HepG2 (cell line): ENCODE measurements around the gene CGB5. TPM values are rescaled to one million over a fixed set of nuclear protein-coding genes. Genes with fewer than 3 reads are reported as not detected.
A peak's percentile ranks its signal among the peaks of the same experiment; 100 is the strongest.

Experiments
- BHLHE40 ChIP-seq: IDR thresholded peaks from 2 replicates; pipeline ENCODE4 v1.6.1; 2011; ENCODE audit warnings: low read length, improper control_type of control experiment
- FOXM1 ChIP-seq: sonication (generic); formaldehyde crosslinking; IDR thresholded peaks from 2 replicates; pipeline ENCODE4 v1.5.0; 2020; ENCODE audit warnings: missing genetic modification reagents
- KAT7 ChIP-seq: IDR thresholded peaks from 2 replicates; pipeline ENCODE4 v1.6.1; 2018; ENCODE audit warnings: borderline replicate concordance, missing compliant biosample characterization
- KAT8 ChIP-seq: IDR thresholded peaks from 2 replicates; pipeline ENCODE4 v1.6.1; 2016; ENCODE audit warnings: missing genetic modification reagents, missing compliant biosample characterization
- MBD4 ChIP-seq: IDR thresholded peaks from 2 replicates; pipeline ENCODE4 v1.6.1; 2012; ENCODE audit warnings: low read length, inconsistent platforms, borderline replicate concordance
- MED8 ChIP-seq: sonication (generic); formaldehyde crosslinking; IDR thresholded peaks from 2 replicates; pipeline ENCODE4 v1.8.1; 2023; ENCODE audit warnings: mild to moderate bottlenecking, missing genetic modification reagents; ENCODE audit not compliant: insufficient replicate concordance
- MXD4 ChIP-seq: IDR thresholded peaks from 2 replicates; pipeline ENCODE4 v1.6.1; 2016; ENCODE audit warnings: mild to moderate bottlenecking, missing biosample characterization, missing genetic modification reagents
- SP1 ChIP-seq, 2 experiments: fragments of 450-650 bp in 1 of 2; sonication (generic) in 1 of 2; formaldehyde crosslinking in 1 of 2; IDR thresholded peaks; 2 replicates each; pipeline versions ENCODE4 v1.4.0 to v1.6.1; 2016 to 2020; ENCODE audit warnings: missing genetic modification reagents in 1 of 2
- SP5 ChIP-seq: IDR thresholded peaks from 2 replicates; pipeline ENCODE4 v1.6.1; 2016; ENCODE audit warnings: low read depth, borderline replicate concordance
- ZBTB20 ChIP-seq: sonication (generic); formaldehyde crosslinking; IDR thresholded peaks from 2 replicates; pipeline ENCODE4 v1.8.1; 2023; ENCODE audit warnings: missing genetic modification reagents, low read depth, mild to moderate bottlenecking, borderline replicate concordance
- ZKSCAN5 ChIP-seq: sonication (generic); formaldehyde crosslinking; IDR thresholded peaks from 2 replicates; pipeline ENCODE4 v1.5.1; 2020; ENCODE audit warnings: mild to moderate bottlenecking, missing genetic modification reagents
- ZKSCAN8 ChIP-seq: IDR thresholded peaks from 2 replicates; pipeline ENCODE4 v1.6.1; 2016; ENCODE audit warnings: borderline replicate concordance, missing genetic modification reagents, missing compliant biosample characterization
- ZNF496 ChIP-seq: sonication (generic); formaldehyde crosslinking; IDR thresholded peaks from 2 replicates; pipeline ENCODE4 v1.8.1; 2023; ENCODE audit warnings: mild to moderate bottlenecking, moderate library complexity, missing genetic modification reagents; ENCODE audit not compliant: insufficient replicate concordance
- ZNF614 ChIP-seq: IDR thresholded peaks from 2 replicates; pipeline ENCODE4 v1.6.1; 2018; ENCODE audit warnings: missing biosample characterization, missing genetic modification reagents, inconsistent platforms, borderline replicate concordance
- polyA plus RNA-seq, 8 experiments: library from polyadenylated mRNA; depleted of rRNA in 3 of 8; stranded (reverse) in 7 of 8; unstranded in 1 of 8; fragments of >200 nt; fragmentation: Illumina TruSeq in 4 of 8; extraction: Trizol in 4 of 8; gene quantifications; 2 replicates each; pipeline versions ENCODE4 v1.2.1 to v1.2.3, GENCODE V29; 2011 to 2016; ENCODE audit warnings: low read depth in 4 of 8, missing spikeins in 1 of 8, mixed read lengths in 1 of 8; ENCODE audit not compliant: insufficient read depth in 1 of 8
- total RNA-seq, 5 experiments: library from RNA; depleted of rRNA; stranded (reverse); fragments of >200 nt; fragmentation: Illumina TruSeq; extraction: Trizol; gene quantifications; 2 replicates each; pipeline ENCODE4 v1.2.3, GENCODE V29; 2016; ENCODE audit warnings: low read depth in 1 of 5
- TF ChIP-seq, protein P1 (sequence below): sonication (generic); formaldehyde crosslinking; IDR thresholded peaks from 2 replicates; pipeline ENCODE4 v1.8.1; 2023; ENCODE audit warnings: mild to moderate bottlenecking, missing genetic modification reagents
- TF ChIP-seq, protein P2 (sequence below): sonication (generic); formaldehyde crosslinking; IDR thresholded peaks from 2 replicates; pipeline ENCODE4 v1.5.0; 2020; ENCODE audit warnings: mild to moderate bottlenecking, missing genetic modification reagents
- TF ChIP-seq, protein P3 (sequence below): IDR thresholded peaks from 2 replicates; pipeline ENCODE4 v1.6.1; 2016; ENCODE audit warnings: control low read depth
- TF ChIP-seq, protein P4 (sequence below): sonication (generic); formaldehyde crosslinking; IDR thresholded peaks from 2 replicates; pipeline ENCODE4 v1.5.1; 2020; ENCODE audit warnings: missing genetic modification reagents, mild to moderate bottlenecking, borderline replicate concordance
- TF ChIP-seq, protein P5 (sequence below): sonication (generic); formaldehyde crosslinking; IDR thresholded peaks from 2 replicates; pipeline ENCODE4 v1.4.0; 2020; ENCODE audit warnings: missing genetic modification reagents
- TF ChIP-seq, protein P6 (sequence below): sonication (generic); formaldehyde crosslinking; IDR thresholded peaks from 2 replicates; pipeline ENCODE4 v1.8.0; 2022; ENCODE audit warnings: mild to moderate bottlenecking, missing genetic modification reagents, borderline replicate concordance

Gene CGB5
- total and polyA plus RNA-seq, 2 of the 13 experiments (the other 11 are each of a cell fraction or from before 2014, with no cell fraction given) = not detected

DNA sequence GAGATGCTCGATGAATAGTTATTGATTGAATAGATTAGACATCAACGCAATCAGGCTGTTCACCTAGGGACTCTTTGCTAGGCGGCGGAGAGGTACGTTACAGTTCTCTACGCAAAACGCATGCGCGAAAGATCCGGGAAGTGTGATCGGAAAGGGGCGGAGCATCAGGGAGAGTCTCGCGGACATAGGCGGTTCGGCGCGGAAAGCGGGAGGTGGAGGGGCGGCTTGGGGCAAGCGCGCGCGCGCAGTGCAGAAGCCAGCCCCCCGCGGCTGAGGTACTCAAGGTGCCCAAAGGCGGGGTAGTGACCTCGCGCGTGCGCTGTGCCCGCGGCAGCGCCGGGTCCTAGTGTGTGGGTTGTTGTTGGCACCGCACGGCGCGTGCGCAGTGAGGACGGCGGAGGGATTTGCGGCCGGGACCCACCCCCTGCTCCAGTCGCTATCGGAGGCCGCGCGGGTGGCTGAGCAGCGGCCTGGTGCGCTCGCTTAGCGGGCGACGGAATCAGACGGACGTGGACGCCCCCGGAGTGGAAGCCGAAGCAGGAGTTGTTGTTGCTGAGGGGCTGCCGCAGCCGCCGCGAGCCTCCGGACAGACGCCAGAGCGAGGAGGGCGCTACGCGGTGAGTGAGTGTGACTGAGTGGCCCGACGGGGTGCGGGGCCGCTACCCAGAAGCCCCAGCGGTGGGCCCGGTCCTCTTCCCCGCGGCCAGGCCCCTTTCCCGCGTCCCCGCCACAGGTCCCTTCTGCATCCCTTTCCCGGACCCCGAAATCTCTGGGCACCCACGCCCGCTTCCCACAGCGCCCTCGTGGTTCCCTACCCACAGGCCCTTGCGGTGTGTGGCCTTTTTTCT lies 41.6 kb downstream of the CGB5 start, which contains the start of gene SNRNP70 (continued):
- TF ChIP-seq, protein P1, sequence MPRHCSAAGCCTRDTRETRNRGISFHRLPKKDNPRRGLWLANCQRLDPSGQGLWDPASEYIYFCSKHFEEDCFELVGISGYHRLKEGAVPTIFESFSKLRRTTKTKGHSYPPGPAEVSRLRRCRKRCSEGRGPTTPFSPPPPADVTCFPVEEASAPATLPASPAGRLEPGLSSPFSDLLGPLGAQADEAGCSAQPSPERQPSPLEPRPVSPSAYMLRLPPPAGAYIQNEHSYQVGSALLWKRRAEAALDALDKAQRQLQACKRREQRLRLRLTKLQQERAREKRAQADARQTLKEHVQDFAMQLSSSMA (CRISPR knock-in tag) = no peak; the same call in 1 of the 2 replicates
- TF ChIP-seq MBD4 (no peak), KAT8 (CRISPR knock-in tag) (peak; percentile 97), ZBTB20 (peak; percentile 71; the same call in 1 of the 2 replicates), SP1 (IDR thresholded peaks at IDR 0.05) (no peak), SP1 (CRISPR knock-in tag; IDR thresholded peaks at IDR 0.05) (peak; percentile 87), BHLHE40 (no peak; the same call in 1 of the 2 replicates), MXD4 (peak; percentile 66), ZKSCAN5 (CRISPR knock-in tag) (no peak), ZKSCAN8 (CRISPR knock-in tag) (no peak), ZNF496 (CRISPR knock-in tag) (no peak), KAT7 (CRISPR knock-in tag) (peak; percentile 90; the same call in 1 of the 2 replicates), MED8 (peak; percentile 24), FOXM1 (CRISPR knock-in tag) (no peak), ZNF614 (CRISPR knock-in tag) (peak; percentile 36; the same call in 1 of the 2 replicates), SP5 (CRISPR knock-in tag) (peak; percentile 62)
- TF ChIP-seq, protein P2, sequence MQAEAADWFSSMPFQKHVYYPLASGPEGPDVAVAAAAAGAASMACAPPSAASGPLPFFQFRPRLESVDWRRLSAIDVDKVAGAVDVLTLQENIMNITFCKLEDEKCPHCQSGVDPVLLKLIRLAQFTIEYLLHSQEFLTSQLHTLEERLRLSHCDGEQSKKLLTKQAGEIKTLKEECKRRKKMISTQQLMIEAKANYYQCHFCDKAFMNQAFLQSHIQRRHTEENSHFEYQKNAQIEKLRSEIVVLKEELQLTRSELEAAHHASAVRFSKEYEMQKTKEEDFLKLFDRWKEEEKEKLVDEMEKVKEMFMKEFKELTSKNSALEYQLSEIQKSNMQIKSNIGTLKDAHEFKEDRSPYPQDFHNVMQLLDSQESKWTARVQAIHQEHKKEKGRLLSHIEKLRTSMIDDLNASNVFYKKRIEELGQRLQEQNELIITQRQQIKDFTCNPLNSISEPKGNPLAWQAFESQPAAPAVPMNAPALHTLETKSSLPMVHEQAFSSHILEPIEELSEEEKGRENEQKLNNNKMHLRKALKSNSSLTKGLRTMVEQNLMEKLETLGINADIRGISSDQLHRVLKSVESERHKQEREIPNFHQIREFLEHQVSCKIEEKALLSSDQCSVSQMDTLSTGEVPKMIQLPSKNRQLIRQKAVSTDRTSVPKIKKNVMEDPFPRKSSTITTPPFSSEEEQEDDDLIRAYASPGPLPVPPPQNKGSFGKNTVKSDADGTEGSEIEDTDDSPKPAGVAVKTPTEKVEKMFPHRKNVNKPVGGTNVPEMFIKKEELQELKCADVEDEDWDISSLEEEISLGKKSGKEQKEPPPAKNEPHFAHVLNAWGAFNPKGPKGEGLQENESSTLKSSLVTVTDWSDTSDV (CRISPR knock-in tag) = no peak
- TF ChIP-seq, protein P3, sequence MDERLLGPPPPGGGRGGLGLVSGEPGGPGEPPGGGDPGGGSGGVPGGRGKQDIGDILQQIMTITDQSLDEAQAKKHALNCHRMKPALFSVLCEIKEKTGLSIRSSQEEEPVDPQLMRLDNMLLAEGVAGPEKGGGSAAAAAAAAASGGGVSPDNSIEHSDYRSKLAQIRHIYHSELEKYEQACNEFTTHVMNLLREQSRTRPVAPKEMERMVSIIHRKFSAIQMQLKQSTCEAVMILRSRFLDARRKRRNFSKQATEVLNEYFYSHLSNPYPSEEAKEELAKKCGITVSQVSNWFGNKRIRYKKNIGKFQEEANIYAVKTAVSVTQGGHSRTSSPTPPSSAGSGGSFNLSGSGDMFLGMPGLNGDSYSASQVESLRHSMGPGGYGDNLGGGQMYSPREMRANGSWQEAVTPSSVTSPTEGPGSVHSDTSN = no peak; the same call in 1 of the 2 replicates
- TF ChIP-seq, protein P4, sequence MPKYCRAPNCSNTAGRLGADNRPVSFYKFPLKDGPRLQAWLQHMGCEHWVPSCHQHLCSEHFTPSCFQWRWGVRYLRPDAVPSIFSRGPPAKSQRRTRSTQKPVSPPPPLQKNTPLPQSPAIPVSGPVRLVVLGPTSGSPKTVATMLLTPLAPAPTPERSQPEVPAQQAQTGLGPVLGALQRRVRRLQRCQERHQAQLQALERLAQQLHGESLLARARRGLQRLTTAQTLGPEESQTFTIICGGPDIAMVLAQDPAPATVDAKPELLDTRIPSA (CRISPR knock-in tag) = no peak
- TF ChIP-seq, protein P5, sequence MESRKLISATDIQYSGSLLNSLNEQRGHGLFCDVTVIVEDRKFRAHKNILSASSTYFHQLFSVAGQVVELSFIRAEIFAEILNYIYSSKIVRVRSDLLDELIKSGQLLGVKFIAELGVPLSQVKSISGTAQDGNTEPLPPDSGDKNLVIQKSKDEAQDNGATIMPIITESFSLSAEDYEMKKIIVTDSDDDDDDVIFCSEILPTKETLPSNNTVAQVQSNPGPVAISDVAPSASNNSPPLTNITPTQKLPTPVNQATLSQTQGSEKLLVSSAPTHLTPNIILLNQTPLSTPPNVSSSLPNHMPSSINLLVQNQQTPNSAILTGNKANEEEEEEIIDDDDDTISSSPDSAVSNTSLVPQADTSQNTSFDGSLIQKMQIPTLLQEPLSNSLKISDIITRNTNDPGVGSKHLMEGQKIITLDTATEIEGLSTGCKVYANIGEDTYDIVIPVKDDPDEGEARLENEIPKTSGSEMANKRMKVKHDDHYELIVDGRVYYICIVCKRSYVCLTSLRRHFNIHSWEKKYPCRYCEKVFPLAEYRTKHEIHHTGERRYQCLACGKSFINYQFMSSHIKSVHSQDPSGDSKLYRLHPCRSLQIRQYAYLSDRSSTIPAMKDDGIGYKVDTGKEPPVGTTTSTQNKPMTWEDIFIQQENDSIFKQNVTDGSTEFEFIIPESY (CRISPR knock-in tag) = no peak
- TF ChIP-seq, protein P6, sequence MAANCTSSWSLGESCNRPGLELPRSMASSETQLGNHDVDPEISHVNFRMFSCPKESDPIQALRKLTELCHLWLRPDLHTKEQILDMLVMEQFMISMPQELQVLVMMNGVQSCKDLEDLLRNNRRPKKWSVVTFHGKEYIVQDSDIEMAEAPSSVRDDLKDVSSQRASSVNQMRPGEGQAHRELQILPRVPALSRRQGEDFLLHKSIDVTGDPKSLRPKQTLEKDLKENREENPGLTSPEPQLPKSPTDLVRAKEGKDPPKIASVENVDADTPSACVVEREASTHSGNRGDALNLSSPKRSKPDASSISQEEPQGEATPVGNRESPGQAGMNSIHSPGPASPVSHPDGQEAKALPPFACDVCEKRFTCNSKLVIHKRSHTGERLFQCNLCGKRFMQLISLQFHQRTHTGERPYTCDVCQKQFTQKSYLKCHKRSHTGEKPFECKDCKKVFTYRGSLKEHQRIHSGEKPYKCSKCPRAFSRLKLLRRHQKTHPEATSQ (CRISPR knock-in tag) = peak; percentile 58
